Activated T-cell treated with anti-CD3 and anti-CD28 coated beads for 1 hour (primary cell): ENCODE results near the gene UBAC2.
A peak's percentile ranks its signal among the peaks of the same experiment; 100 is the strongest.

Experiments used
- DNase-seq: peaks from one replicate; pipeline ENCODE4 v3.0.0-alpha.2; 2020; ENCODE audit warnings: low read depth

The UBAC2 gene

GRCh38 chr13:99416411-99417121 lies 215.9 kb downstream of the UBAC2 start:
- no peak for DNase-seq

GRCh38 chr13:99417201-99418102 lies 216.8 kb downstream of the UBAC2 start:
- DNase-seq = no peak

- DNase-seq = no peak
Observed at GRCh38 chr13:99418103-99418842, 217.6 kb downstream of the UBAC2 start.

- DNase-seq = no peak
Observed at GRCh38 chr13:99418843-99419140, 218.1 kb downstream of the UBAC2 start.

GRCh38 chr13:99419591-99420243 lies 219.1 kb downstream of the UBAC2 start:
- no peak for DNase-seq

GRCh38 chr13:99421271-99421670 lies 220.6 kb downstream of the UBAC2 start:
- DNase-seq = no peak

- DNase-seq = no peak
Observed at GRCh38 chr13:99421758-99422585, 221.3 kb downstream of the UBAC2 start.

GRCh38 chr13:99422586-99423220 lies 222.0 kb downstream of the UBAC2 start:
- DNase-seq = no peak

GRCh38 chr13:99425485-99426341 lies 225.1 kb downstream of the UBAC2 start:
- DNase-seq = no peak

- no peak for DNase-seq
Observed at GRCh38 chr13:99426426-99426825, 225.8 kb downstream of the UBAC2 start.

- no peak for DNase-seq
Observed at GRCh38 chr13:99429670-99430069, 229.0 kb downstream of the UBAC2 start.

- no peak for DNase-seq
Observed at GRCh38 chr13:99431927-99432608, 231.4 kb downstream of the UBAC2 start.

- DNase-seq = peak; percentile 59
Observed at GRCh38 chr13:99432609-99433542, 232.2 kb downstream of the UBAC2 start.

GRCh38 chr13:99433543-99434075 lies 233.0 kb downstream of the UBAC2 start:
- no peak for DNase-seq

GRCh38 chr13:99434258-99434788 lies 233.7 kb downstream of the UBAC2 start:
- peak; percentile 63 for DNase-seq

- DNase-seq = no peak
Observed at GRCh38 chr13:99435116-99435515, 234.5 kb downstream of the UBAC2 start.

- DNase-seq = no peak
Observed at GRCh38 chr13:99435998-99436397, 235.3 kb downstream of the UBAC2 start.
